Fibroblast of mammary gland (primary cell): Measurements from ENCODE around the gene ANK2.

Experiments
- DNase-seq: peaks from one replicate; pipeline ENCODE4 v3.0.0-alpha.2; 2010; ENCODE audit warnings: low read depth
- H3K4me3 ChIP-seq: 2 replicates; pipeline ENCODE4 v1.5.1; 2011; ENCODE audit warnings: low read depth, mild to moderate bottlenecking, low read length, moderate library complexity; ENCODE audit not compliant: control insufficient read depth
- CTCF ChIP-seq: conservative IDR thresholded peaks from 2 replicates; pipeline ENCODE4 v1.5.1; 2011; ENCODE audit warnings: low read depth, low read length, inconsistent platforms; ENCODE audit not compliant: control insufficient read depth, insufficient read depth

ANK2 gene

DNA sequence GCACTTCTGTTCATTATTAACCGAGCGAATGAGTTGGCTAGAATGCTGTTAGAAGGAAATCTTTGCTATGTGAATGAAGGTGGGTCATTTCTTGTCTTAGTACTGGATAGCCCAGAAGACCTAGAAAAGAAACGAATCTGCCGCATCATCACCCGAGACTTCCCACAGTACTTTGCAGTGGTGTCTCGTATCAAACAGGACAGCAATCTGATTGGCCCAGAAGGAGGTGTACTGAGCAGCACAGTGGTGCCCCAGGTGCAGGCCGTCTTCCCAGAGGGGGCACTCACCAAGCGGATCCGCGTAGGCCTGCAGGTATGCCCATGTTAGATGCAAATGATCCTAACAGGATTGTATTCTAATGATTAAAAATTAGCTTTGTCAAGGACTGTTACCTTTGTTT, 286.3 kb downstream of the ANK2 start:
- no peak for DNase-seq
- TF ChIP-seq CTCF = no peak
- H3K4me3 ChIP-seq = no peak overlapping the region

DNA sequence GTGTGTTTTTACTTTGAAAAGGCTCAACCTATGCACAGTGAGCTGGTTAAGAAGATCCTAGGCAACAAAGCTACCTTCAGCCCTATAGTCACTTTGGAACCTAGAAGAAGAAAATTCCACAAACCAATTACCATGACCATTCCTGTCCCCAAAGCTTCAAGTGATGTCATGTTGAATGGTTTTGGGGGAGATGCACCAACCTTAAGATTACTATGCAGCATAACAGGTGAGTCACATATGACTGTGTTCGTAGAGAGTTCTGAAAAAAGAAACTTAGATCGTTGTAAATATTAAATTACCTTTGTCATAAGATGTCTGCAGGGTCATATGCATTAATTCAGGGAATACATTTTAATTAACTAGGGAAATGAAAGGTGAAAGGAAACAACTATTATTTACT, 287.1 kb downstream of the ANK2 start:
- peak; percentile 17 for DNase-seq
- no peak for TF ChIP-seq CTCF
- no peak overlapping the region for H3K4me3 ChIP-seq

DNA sequence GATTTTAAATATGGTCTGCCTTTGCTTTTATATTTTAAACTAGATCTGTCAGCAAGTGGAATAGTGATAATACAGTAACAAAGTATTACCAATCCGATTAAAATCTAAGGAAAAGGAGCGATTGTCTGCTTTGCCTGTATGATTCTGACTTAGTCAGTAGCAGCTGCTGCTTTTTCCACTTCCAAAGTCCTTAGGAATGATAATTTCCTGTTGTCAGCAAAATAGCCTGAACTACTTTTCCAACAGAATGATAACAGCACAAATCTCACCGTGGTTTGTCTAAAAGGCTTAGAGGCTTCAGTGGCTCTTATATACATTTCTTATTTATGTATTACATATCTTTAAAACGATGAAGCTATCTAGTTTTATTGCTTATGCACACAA, 290.0 kb downstream of the ANK2 start:
- no peak for TF ChIP-seq CTCF
- DNase-seq = no peak
- no peak overlapping the region for H3K4me3 ChIP-seq

GRCh38 chr4:113344100-113344499, 294.6 kb downstream of the ANK2 start:
- H3K4me3 ChIP-seq = no peak overlapping the region
- no peak for DNase-seq
- TF ChIP-seq CTCF = no peak

DNA sequence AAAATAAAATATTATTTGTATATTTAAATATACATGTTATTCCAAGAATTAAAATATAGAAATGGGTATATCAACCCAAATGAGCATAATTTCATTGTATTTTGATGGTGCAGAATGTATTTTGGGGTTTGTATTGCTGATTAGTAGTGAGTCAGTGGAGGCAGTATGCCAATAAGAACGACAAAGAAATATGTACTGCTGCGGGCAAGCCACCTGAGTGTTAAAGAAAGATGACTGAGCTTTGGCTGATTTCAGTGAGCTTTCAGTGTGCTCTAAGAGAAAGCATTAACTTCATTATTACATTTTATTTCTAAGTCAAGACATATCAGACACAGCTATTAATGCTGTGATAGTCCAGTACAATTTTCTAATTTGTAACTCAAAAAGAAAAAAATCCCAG, 297.8 kb downstream of the ANK2 start:
- no peak overlapping the region for H3K4me3 ChIP-seq
- no peak for TF ChIP-seq CTCF
- no peak for DNase-seq

- no peak for TF ChIP-seq CTCF
- DNase-seq = no peak
- H3K4me3 ChIP-seq = no peak overlapping the region
Observed at GRCh38 chr4:113349430-113349829, 300.0 kb downstream of the ANK2 start.

DNA sequence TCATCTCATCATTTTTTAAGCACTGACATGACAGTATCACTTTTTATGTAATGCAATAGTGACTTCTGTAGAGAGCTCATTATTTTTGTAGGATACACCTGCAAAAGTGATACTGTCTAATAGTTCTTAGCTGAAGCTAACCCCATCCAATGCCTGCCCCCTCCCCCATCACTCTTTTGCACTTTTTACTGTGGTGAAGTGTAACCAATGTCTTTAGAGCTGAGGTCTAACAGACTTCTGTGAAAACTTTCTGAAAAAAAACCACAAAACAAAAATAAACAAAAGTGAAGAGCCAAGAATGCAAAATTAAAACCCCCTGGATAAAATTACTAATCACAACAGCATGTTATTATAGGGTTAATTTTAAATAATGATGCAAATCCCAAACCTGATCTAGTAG, 301.1 kb downstream of the ANK2 start:
- TF ChIP-seq CTCF = no peak
- peak; percentile 16 for DNase-seq
- no peak overlapping the region for H3K4me3 ChIP-seq
